Heart right ventricle (tissue), 16 donors: Measurements from ENCODE around the gene TARM1. TPM values are rescaled to one million over a fixed set of nuclear protein-coding genes. Genes with fewer than 3 reads are reported as not detected.

ENCODE experiments used
- ATAC-seq, 8 donors: fragments of 200-7000 bp; cut with Tn5 transposase; one replicate each; pipeline ENCODE4 v1.9.1; 2020; ENCODE audit warnings: mild to moderate bottlenecking in 8 of 8, moderate library complexity in 8 of 8, moderate number of reproducible peaks in 1 of 8
- DNase-seq, 2 donors: peaks; one replicate each; pipeline ENCODE4 v3.0.0-alpha.2; 2020
- H3K27ac ChIP-seq, 10 donors: fragments of 200-600 bp; sonication (generic) in 2 of 10; one replicate each; pipeline versions ENCODE4 v1.5.0 to v1.8.0; 2020 to 2022; ENCODE audit warnings: mild to moderate bottlenecking in 3 of 10
- H3K27me3 ChIP-seq, 7 donors: fragments of 200-600 bp; one replicate each; pipeline ENCODE4 v1.8.0; 2021 to 2022; ENCODE audit warnings: mild to moderate bottlenecking in 2 of 7
- H3K36me3 ChIP-seq, 9 donors: fragments of 200-600 bp; sonication (generic) in 1 of 9; one replicate each; pipeline versions ENCODE4 v1.5.0 to v1.8.0; 2020 to 2022; ENCODE audit warnings: mild to moderate bottlenecking in 2 of 9
- H3K4me1 ChIP-seq, 9 donors: fragments of 200-600 bp; sonication (generic) in 1 of 9; one replicate each; pipeline versions ENCODE4 v1.5.0 to v1.8.0; 2020 to 2022; ENCODE audit warnings: mild to moderate bottlenecking in 4 of 9
- H3K4me3 ChIP-seq, 10 donors: fragments of 200-600 bp; sonication (generic) in 2 of 10; one replicate each; pipeline versions ENCODE4 v1.5.0 to v1.8.0; 2020 to 2022; ENCODE audit warnings: mild to moderate bottlenecking in 7 of 10, moderate library complexity in 2 of 10
- H3K9me3 ChIP-seq, 11 donors: fragments of 200-600 bp in 10 of 11; sonication (generic) in 2 of 11; one replicate each; pipeline versions ENCODE4 v1.5.0 to v1.8.0; 2013 to 2022; ENCODE audit warnings: mild to moderate bottlenecking in 2 of 11, control low read depth in 1 of 11, moderate library complexity in 1 of 11
- WGBS, 2 donors: extraction: QIAGEN DNeasy Blood & Tissue Kit; methylation state at CpG; one replicate each; pipeline ENCODE4 v1.1.7; 2013; ENCODE audit warnings: inconsistent platforms in 1 of 2; 5-methylcytosine and 5-hydroxymethylcytosine counted together
- intact Hi-C, 10 donors: fragments of 100-400 bp; cut with DNase I; formaldehyde crosslinking; loops; one replicate each; pipeline versions ENCODE4 v1.11.1 to v1.14.2; 2022
- polyA plus RNA-seq, 2 donors: library from polyadenylated mRNA; stranded (reverse); fragments of 200-250 nt; gene quantifications; one replicate each; pipeline ENCODE4 v1.2.3, GENCODE V29; 2013
- total RNA-seq, 10 donors: library from RNA; stranded (reverse); fragmentation: NEBNext Ultra II Directional in 3 of 10; extraction: Animal tissue kit (Norgen Biotek cat#: 25700) in 3 of 10; gene quantifications; one replicate each; pipeline versions ENCODE4 v1.2.1 to v1.2.4, GENCODE V29; 2021 to 2023
- TF ChIP-seq, protein P1 (sequence below), 9 donors: fragments of 200-600 bp; sonication (generic) in 2 of 9; IDR thresholded peaks; one replicate each; pipeline versions ENCODE4 v1.5.0 to v1.8.0; 2021 to 2022; ENCODE audit warnings: antibody characterized with exemption in 9 of 9, mild to moderate bottlenecking in 5 of 9, moderate library complexity in 1 of 9
- donor health status: Arrhythmogenic right ventricular cardiomyopathy.
- donor health status: ischemic (EF 13 %, LVEDD 7.1; RV severe dilation, severe dysfunction).
- donor health status: healthy with polysubstance abuse.
- donor health status: DM: no; HTN: yes; CAD: no.
- donor health status: DM: no; HTN: no; CAD: no.
- donor health status: ischemic (EF 25% LVEDD 6.9; RV normal size, moderate dysfunction).
- donor health status: ischemic (EF 25% LVEDD 5.7; RV mildly dilated, moderate dysfunction).
- donor health status: healthy.
- donor health status: DM: yes; HTN: yes; CAD: no.
- donor health status: Ischemic cardiomyopathy.
- donor health status: ischemic (EF 35%, LVEDD 5.7; RV mildly dilated, moderate dysfunction).
- donor health status: nonischemic (EF 11% LVEDD 7.7; RV severe dilation, severe dysfunction).
- donor health status: DM: yes; HTN: yes; CAD: no.
- donor health status: PGD.
- donor health status: ischemic (EF 29% LVEDD 5.4; RV normal size, mild dysfunction).
- donor health status: nonischemic (EF 23%, LVEDD 6.1; RV moderate dilation, normal function).

Gene TARM1
- total and polyA plus RNA-seq, 12 donors, result not detected

DNA sequence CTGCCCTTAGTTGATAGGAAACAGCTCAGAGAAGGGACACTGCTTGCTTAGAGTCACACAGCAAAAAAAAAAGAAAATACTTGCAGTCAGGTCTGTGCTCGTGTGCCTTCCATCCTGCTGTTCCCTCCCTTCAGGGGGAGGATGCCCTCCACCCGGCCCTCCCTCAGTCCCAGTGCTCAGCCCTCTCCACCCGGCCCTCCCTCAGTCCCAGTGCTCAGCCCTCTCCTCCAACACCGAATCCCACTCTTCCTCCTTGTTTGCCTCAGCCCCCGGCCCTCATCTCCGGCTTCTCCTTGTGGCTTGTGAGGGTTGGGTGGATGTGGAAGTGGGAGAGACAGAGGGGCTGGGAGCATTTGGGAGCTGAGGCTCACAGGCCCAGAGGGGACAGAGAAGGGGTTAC lies 28.5 kb upstream of the TARM1 start:
- no peak overlapping the region for H3K4me3 ChIP-seq
- TF ChIP-seq, protein P1, sequence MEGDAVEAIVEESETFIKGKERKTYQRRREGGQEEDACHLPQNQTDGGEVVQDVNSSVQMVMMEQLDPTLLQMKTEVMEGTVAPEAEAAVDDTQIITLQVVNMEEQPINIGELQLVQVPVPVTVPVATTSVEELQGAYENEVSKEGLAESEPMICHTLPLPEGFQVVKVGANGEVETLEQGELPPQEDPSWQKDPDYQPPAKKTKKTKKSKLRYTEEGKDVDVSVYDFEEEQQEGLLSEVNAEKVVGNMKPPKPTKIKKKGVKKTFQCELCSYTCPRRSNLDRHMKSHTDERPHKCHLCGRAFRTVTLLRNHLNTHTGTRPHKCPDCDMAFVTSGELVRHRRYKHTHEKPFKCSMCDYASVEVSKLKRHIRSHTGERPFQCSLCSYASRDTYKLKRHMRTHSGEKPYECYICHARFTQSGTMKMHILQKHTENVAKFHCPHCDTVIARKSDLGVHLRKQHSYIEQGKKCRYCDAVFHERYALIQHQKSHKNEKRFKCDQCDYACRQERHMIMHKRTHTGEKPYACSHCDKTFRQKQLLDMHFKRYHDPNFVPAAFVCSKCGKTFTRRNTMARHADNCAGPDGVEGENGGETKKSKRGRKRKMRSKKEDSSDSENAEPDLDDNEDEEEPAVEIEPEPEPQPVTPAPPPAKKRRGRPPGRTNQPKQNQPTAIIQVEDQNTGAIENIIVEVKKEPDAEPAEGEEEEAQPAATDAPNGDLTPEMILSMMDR (IDR thresholded peaks at IDR 0.05), result no peak
- peaks cover 0 to 13% (median 10%) of the 10 kb centered on the region in 9 donors for H3K4me1 ChIP-seq
- intact Hi-C loops, result loop anchor here in 4 of 10 donors (10.0 kb wide), 4 partner anchors 135 to 945 kb away; partner anchors contain the start of gene MYADM (in 1 of the 4)
- H3K27me3 ChIP-seq, result no peaks in the 10 kb centered on the region
- H3K36me3 ChIP-seq, result peaks cover 0 to 77% (median 38%) of the 10 kb centered on the region in 9 donors
- WGBS, 2 donors, result 67 to 79% methylated on average over 6 of the region's 6 CpGs
- H3K9me3 ChIP-seq, result no peaks in the 10 kb centered on the region
- DNase-seq, result no peak
- peak in 3 of 8 donors; percentile 4 to 30 (median 29) for ATAC-seq
- no peak overlapping the region for H3K27ac ChIP-seq

DNA sequence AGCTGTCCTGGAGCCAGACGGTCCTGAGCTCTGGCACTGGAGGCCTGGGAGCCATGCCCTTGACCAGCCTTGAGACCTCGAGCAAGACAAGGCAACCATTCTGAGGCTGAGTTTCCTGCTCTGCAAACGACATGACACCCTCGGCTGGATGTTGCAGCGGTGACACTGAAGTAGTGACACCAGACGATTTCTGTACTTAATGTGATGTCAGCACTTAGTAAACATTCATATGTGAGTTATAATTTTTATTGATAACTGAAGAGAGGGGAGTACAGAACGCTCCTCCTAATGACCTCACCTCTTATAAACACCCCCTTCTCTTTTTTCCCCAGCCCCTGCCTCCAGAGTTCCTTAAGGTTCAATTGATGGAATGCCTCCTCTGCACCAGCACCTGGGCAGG lies 27.3 kb upstream of the TARM1 start:
- H3K4me1 ChIP-seq, result peaks cover 0 to 13% (median 7%) of the 10 kb centered on the region in 9 donors
- no peak for ATAC-seq
- 69 to 76% methylated on average over 7 of the region's 7 CpGs for WGBS, 2 donors
- H3K27ac ChIP-seq, result no peak overlapping the region
- peaks cover 0 to 77% (median 38%) of the 10 kb centered on the region in 9 donors for H3K36me3 ChIP-seq
- TF ChIP-seq, protein P1 (IDR thresholded peaks at IDR 0.05), result no peak
- H3K27me3 ChIP-seq, result no peaks in the 10 kb centered on the region
- DNase-seq, result no peak
- H3K9me3 ChIP-seq, result no peaks in the 10 kb centered on the region
- intact Hi-C loops, result loop anchor here in 3 of 10 donors (10.0 kb wide), 3 partner anchors 134 to 946 kb away; no protein-coding TSS in a partner anchor
- H3K4me3 ChIP-seq, result no peak overlapping the region

DNA sequence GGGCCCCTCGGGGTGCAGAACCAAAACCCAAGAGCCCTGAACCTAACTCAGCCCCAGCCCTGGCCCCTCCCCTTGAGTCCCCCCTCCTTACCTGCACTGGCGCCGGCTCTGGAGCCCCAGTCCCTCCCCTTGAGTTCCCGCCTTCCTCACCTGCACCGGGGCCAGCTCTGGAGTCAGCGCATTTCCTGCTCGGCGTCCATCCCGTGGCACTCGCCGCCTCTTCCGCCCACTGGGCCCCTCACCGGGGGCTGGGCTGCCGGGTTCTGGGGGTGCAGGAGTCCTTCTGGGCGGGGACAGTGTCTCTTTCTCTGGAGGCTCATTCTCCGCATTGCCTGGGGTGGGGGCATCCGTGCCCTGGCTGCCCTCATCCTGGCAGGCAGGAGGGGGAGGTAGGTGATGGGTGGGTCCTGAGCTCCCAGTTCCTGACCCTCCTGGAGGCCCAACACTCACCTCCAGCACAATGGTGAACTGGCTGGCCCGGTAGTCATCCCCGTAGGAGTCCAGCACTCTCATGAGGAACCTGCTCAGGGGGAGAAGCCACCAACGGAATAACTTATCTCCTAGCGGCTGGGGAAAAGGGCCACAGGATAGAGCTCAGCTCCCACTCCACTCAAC lies 26.8 kb upstream of the TARM1 start:
- no peak for DNase-seq
- Histone ChIP-seq H3K36me3 (peaks cover 0 to 77% (median 38%) of the 10 kb centered on the region in 9 donors), H3K27me3 (no peaks in the 10 kb centered on the region), H3K4me1 (peaks cover 0 to 18% (median 10%) of the 10 kb centered on the region in 9 donors), H3K9me3 (no peaks in the 10 kb centered on the region), H3K27ac (no peak overlapping the region), H3K4me3 (no peak overlapping the region)
- WGBS, 2 donors, result 75 to 80% methylated on average over 21 of the region's 21 CpGs
- no peak for ATAC-seq
- TF ChIP-seq, protein P1 (IDR thresholded peaks at IDR 0.05), result no peak
- intact Hi-C loops, result loop anchor here in 3 of 10 donors (10.0 kb wide), 3 partner anchors 133 to 947 kb away; no protein-coding TSS in a partner anchor

DNA sequence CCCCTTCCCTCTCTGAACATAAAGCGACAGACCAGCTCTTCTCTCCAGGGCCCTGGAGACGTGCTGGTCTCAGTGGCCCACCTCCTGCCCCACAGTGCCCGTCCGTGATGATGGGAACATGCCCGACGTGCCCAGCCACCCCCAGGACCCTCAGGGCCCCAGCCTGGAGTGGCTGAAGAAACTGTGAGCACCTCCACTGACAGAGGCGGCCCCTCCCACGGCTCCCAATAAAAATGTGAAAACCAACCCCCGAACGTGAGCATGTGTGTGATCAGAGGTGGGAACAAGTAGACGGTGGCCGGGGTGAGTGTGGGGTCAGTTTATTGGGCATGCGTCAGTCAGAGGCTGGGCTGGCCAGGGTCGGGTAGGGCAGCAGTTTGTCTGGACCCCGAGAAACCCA lies 25.6 kb upstream of the TARM1 start:
- Histone ChIP-seq H3K4me1 (peaks cover 0 to 24% (median 15%) of the 10 kb centered on the region in 9 donors), H3K27ac (no peak overlapping the region), H3K27me3 (no peaks in the 10 kb centered on the region), H3K36me3 (peaks cover 0 to 69% (median 35%) of the 10 kb centered on the region in 9 donors), H3K4me3 (no peak overlapping the region), H3K9me3 (no peaks in the 10 kb centered on the region)
- WGBS, 2 donors, result 74 to 80% methylated on average over 15 of the region's 15 CpGs
- no peak for DNase-seq
- TF ChIP-seq, protein P1 (IDR thresholded peaks at IDR 0.05), result no peak
- ATAC-seq, result no peak
- intact Hi-C loops, result loop anchor here in 3 of 10 donors (10.0 kb wide), 3 partner anchors 132 to 948 kb away; no protein-coding TSS in a partner anchor
